AG04449 (cell line): ENCODE results near the gene MGAT3.

Source experiments
- CTCF ChIA-PET: fragments of 350-600 bp; formaldehyde crosslinking; extraction: SDS; loops from one replicate; lab custom pipeline; 2021; ENCODE audit warnings: antibody characterized with exemption; lab: Yijun Ruan, JAX
- POLR2A ChIA-PET: fragments of 400-600, 350-600 bp; formaldehyde crosslinking; extraction: SDS; loops from one replicate; lab custom pipeline; 2020; ENCODE audit warnings: antibody characterized with exemption, inconsistent platforms; lab: Yijun Ruan, JAX
- DNase-seq: peaks from one replicate; pipeline ENCODE4 v3.0.0-alpha.2; 2010; ENCODE audit warnings: low read depth, low spot score
- H3K4me3 ChIP-seq: 2 replicates; pipeline ENCODE4 v1.5.1; 2011; ENCODE audit warnings: low read depth, mild to moderate bottlenecking, control low read depth, low read length
- TF ChIP-seq, protein P1 (sequence below): IDR thresholded peaks from one replicate; pipeline ENCODE4 v1.5.1; 2011; ENCODE audit warnings: mild to moderate bottlenecking, moderate library complexity, low read length, control low read depth, inconsistent platforms; ENCODE audit not compliant: insufficient read depth; ENCODE audit errors: missing control alignments

MGAT3 gene

DNA sequence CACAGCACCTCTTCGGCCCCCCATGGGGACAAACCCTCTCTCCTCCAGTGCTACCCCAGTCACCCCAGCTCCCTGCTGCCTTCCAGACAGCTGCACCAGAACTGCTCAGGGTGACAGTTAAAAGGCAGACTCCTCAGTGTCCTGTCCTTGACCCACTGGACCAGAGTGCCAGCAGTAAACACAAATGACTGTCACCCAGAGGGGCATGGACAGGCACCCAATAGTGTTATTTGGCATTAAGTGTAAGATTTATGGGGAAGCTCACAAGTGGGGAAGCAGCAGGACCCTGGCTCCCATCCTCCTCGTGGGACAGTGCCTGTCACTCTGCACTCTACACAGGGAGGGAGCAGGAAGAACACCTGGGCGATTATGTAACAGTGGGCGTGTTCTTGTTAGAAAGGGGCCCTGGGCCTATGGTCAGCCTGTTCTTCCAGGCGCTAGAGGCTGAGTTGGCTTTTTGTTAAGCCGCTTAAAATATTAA is 70.7 kb downstream of the MGAT3 start:
- TF ChIP-seq, protein P1, sequence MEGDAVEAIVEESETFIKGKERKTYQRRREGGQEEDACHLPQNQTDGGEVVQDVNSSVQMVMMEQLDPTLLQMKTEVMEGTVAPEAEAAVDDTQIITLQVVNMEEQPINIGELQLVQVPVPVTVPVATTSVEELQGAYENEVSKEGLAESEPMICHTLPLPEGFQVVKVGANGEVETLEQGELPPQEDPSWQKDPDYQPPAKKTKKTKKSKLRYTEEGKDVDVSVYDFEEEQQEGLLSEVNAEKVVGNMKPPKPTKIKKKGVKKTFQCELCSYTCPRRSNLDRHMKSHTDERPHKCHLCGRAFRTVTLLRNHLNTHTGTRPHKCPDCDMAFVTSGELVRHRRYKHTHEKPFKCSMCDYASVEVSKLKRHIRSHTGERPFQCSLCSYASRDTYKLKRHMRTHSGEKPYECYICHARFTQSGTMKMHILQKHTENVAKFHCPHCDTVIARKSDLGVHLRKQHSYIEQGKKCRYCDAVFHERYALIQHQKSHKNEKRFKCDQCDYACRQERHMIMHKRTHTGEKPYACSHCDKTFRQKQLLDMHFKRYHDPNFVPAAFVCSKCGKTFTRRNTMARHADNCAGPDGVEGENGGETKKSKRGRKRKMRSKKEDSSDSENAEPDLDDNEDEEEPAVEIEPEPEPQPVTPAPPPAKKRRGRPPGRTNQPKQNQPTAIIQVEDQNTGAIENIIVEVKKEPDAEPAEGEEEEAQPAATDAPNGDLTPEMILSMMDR: no peak
- no peak overlapping the region for H3K4me3 ChIP-seq
- POLR2A ChIA-PET: interaction anchor here (2.1 to 5.6 kb wide), 2 partner anchors 209 to 210 kb away, joined by 25 to 59 read pairs; partner anchors contain the start of gene RPL3
- no peak for DNase-seq
- CTCF ChIA-PET: interaction anchor here (1.0 to 27.5 kb wide), 8 partner anchors 11 to 502 kb away, joined by 3 to 1079 read pairs (median 56); partner anchors contain the start of genes RPL3 and TAB1

DNA sequence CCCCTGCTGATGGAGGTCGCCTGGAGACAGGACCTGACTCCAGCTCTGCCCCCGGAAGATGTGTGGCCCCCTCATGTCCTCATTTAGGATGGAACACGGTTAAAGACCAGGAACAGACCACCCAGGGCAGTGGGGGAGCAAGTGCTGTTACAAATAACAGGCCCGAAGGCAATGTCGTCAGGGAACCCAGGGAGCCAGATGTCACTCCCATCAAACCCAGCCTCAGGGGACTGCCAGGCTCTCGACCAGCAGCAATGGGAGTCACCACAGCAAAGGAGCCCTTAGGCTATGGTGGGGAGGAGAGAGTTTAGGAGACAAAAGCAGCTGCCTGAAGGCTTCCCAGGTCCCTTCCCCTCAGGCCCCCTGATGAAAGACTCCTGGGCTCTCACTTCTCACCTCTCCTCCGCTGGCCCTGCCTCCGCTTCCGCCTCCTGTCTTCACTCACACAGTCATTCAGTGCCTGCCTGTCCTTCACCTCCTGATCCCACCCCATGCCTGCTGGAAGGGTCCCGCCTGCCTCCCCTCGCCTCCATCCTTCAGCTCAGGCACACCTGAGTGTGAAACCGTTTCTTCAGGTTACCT is 71.4 kb downstream of the MGAT3 start:
- no peak overlapping the region for H3K4me3 ChIP-seq
- TF ChIP-seq, protein P1: no peak
- CTCF ChIA-PET: interaction anchor here (0.8 to 27.5 kb wide), 23 partner anchors 8 to 821 kb away, joined by 3 to 1079 read pairs (median 10); partner anchors contain the start of genes ATF4, MIEF1, RPL3 and TAB1
- POLR2A ChIA-PET: interaction anchor here (0.9 to 2.1 kb wide), 5 partner anchors 8 to 212 kb away, joined by 3 to 25 read pairs (median 10); partner anchors contain the start of genes ATF4, MIEF1 and RPL3
- no peak for DNase-seq

DNA sequence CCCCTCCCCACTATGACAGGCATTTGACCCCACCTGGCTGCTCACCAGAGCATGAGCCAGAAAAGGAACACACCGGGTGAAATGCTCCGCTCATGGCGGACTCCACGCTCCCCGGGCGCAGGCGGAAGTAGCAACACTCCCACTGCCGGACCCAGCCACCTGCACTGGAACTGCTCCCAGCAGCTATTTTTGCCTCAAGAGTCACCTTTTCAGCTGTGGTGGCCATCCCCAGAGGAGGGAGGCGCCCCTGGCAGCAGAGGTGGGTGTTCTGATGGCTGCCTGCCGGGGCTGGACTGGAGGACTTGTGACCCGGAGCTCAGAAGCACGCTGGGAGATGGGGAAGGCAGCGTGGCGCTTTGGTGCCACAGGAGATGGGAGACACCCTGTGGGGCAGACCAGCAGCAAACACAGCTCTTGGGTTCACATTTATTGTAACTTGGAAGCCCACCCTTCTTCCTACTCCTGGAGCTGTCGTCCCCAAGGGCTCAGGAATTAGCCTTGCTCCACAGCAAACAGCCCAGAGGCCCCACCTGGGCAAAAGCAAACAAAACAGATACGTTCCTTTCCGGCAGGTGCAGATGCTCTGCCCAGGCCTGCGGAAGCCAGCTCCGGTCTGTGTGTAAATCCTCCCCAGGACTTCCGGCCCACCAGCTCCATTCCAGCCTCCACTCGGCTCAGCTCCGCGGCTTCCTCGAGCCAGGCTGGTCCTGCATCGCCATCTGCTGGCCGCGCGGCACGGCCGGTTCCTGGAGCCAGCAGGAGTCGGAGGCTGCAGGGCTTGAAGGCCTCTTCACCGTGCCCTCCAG is 72.1 kb downstream of the MGAT3 start:
- no peak overlapping the region for H3K4me3 ChIP-seq
- POLR2A ChIA-PET: interaction anchor here (0.6 to 2.1 kb wide), 9 partner anchors 9 to 515 kb away, joined by 3 to 25 read pairs (median 3); partner anchors contain the start of genes ATF4, MIEF1 and RPL3
- CTCF ChIA-PET: interaction anchor here (0.7 to 27.5 kb wide), 37 partner anchors 8 to 820 kb away, joined by 3 to 1079 read pairs (median 7); partner anchors contain the start of genes ATF4, MIEF1, RPL3 and TAB1
- TF ChIP-seq, protein P1: peak; percentile 100
- DNase-seq: peak; percentile 60

DNA sequence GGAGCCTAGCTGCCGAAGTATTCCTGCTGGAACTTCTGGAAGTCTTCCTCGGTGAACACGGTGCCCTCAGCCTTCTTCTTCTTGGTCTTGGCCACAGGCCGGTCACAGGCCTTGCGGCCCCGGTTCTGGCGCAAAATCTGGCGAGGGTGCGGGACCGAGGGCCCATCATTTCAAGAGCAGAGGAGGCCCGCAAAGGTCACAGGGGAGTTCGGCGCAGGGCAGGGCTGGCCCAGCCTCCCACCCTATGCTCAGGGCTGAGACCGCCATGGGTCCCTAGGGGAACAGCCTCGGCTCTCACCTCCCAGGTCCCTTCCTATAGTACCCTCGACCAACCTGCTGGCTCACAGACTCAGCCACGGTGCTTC is 72.7 kb downstream of the MGAT3 start:
- no peak overlapping the region for H3K4me3 ChIP-seq
- ChIA-PET POLR2A (interaction anchor here (0.7 to 2.1 kb wide), 5 partner anchors 10 to 515 kb away, joined by 3 to 25 read pairs (median 10); partner anchors contain the start of genes ATF4, MIEF1 and RPL3), CTCF (interaction anchor here (0.7 to 27.5 kb wide), 33 partner anchors 9 to 820 kb away, joined by 3 to 1079 read pairs (median 8); partner anchors contain the start of genes MIEF1, RPL3 and TAB1)
- no peak for DNase-seq
- TF ChIP-seq, protein P1: no peak

DNA sequence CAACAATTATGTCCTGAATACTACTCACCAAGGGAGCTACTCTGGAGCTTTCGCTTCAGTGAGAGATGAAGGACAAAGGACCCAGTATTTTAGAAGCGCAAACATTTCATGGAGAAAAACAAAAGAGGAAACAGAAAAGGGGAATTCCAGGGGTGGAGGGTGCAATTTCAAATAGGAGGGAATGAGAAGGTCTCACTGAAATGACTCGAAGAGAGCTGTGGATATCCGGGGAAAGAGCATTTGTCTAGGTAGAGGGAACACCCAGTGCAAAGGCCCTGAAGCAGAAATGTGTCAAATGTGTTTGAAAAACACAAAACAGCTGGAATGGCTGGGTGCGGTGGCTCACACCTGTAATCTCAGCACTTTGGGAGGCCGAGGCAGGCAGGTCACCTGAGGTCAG is 73.3 kb downstream of the MGAT3 start:
- POLR2A ChIA-PET: interaction anchor here (1.9 kb wide), 1 partner anchor 10 kb away, joined by 17 read pairs; the partner anchor contains the start of gene ATF4

More for the DNA sequence above, 73.3 kb downstream of the MGAT3 start:
- no peak for DNase-seq
- H3K4me3 ChIP-seq: no peak overlapping the region
- TF ChIP-seq, protein P1: no peak
- CTCF ChIA-PET: interaction anchor here (0.6 to 27.5 kb wide), 30 partner anchors 9 to 819 kb away, joined by 3 to 1079 read pairs (median 5); partner anchors contain the start of genes ATF4, MIEF1, RPL3 and TAB1
